Measurements from ENCODE around the gene GSTM2. TPM values are rescaled to one million over a fixed set of nuclear protein-coding genes. Genes with fewer than 3 reads are reported as not detected.
A peak's percentile ranks its signal among the peaks of the same experiment; 100 is the strongest.
"Not testable (repeated sequence)": the region's sequence is repeated elsewhere in the genome, so short reads cannot be mapped to it uniquely, and the experiment has no call there.

The GSTM2 gene
- total and polyA plus RNA-seq, 10 donors = 26.2 to 100 (median 52.3) TPM

DNA sequence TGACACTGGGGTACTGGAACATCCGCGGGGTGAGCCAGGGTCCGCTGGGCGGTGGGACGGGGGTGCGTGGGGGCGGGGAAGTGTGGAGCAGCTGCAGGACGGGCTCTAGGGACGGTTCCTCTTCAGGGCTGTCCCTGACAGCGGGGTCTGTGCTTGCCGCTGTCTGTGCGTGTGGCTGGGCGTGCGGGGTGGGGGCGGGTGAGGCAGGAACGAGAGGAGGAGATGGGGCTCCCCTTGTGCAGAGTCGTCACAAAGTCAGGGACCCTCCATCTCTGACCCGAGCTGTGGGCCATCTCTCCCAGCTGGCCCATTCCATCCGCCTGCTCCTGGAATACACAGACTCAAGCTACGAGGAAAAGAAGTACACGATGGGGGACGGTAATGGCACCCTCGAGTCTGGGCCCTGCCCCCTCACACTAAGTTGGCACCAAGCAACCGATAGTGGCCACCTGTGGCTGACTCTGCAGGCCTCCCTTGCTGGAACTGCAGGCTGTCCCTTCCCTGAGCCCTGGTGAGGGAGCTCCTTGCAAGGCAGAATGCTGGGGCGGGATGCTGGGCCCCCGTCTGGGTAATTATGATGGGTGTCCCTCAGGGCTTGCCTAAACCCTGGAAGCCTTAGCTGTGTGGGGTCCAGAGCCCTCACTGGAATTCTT, 392 bp downstream of the GSTM2 start:
- H3K36me3 ChIP-seq = peaks cover 0 to 18% (median 2%) of the 10 kb centered on the region in 6 donors
- H3K27ac ChIP-seq = peak overlapping the region in 2 of 8 donors; percentile 37 to 59
- no peaks in the 10 kb centered on the region for H3K9me3 ChIP-seq
- no peak for TF ChIP-seq POLR2AphosphoS5 (IDR thresholded peaks at IDR 0.05)
- no peak for TF ChIP-seq POLR2A (IDR thresholded peaks at IDR 0.05)
- H3K27me3 ChIP-seq (replicated peaks in 1 of 7) = no peaks in the 10 kb centered on the region
- peaks cover 0 to 21% (median 14%) of the 10 kb centered on the region in 6 donors for H3K4me1 ChIP-seq
- H3K4me3 ChIP-seq = peak overlapping the region; percentile 31 to 77 (median 46)
- 10 to 19% (median 14%) methylated on average over 13 to 26 of the region's 26 CpGs for whole genome bisulfite sequencing, 5 donors
- DNase-seq = no peak
- intact Hi-C loops (cut with DNase I; ENCODE audit: low total_unique reads) = no loop called here

DNA sequence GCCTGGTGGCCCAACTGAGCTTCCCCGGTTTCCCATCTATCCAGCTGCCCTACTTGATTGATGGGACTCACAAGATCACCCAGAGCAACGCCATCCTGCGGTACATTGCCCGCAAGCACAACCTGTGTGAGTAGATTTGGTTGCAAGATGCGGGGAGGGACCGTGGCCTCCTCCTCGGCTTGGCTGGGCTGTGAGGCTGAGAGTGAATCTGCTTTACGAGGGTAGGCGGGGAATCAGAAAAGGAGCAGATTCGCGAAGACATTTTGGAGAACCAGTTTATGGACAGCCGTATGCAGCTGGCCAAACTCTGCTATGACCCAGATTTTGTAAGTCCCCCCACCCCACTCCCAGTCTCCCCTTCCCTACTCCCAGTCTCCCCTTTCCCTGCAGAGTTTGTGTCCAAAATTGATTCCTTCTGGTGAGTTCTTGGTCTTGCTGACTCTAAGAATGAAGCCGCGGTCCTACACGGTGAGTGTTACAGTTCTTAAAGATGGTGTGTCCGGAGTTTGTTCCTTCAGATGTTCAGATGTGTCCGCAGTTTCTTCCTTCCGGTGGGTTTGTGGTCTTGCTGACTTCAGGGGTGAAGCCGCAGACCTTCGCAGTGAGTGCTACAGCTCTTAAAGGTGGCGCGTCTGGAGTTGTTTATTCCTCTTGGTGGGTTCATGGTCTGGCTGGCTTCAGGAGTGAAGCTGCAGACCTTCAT, 1.5 kb downstream of the GSTM2 start:
- 82 to 90% (median 84%) methylated on average over 21 to 22 of the region's 22 CpGs for WGBS, 5 donors
- Histone ChIP-seq H3K4me1 (peaks cover 0 to 21% (median 14%) of the 10 kb centered on the region in 6 donors), H3K36me3 (peaks cover 0 to 20% (median 2%) of the 10 kb centered on the region in 6 donors), H3K9me3 (no peaks in the 10 kb centered on the region), H3K27me3 (replicated peaks in 1 of 7) (no peaks in the 10 kb centered on the region), H3K4me3 (peak overlapping the region in 1 of 8 donors; percentile 25), H3K27ac (peak overlapping the region in 1 of 8 donors; percentile 63)
- TF ChIP-seq CTCF (IDR thresholded peaks at IDR 0.05 in 8 of 11, conservative IDR thresholded peaks at IDR 0.05 in 3 of 11) = no peak
- TF ChIP-seq POLR2AphosphoS5 (IDR thresholded peaks at IDR 0.05) = no peak
- TF ChIP-seq POLR2A (IDR thresholded peaks at IDR 0.05) = no peak
- no peak for DNase-seq
- intact Hi-C loops (cut with DNase I; ENCODE audit: low total_unique reads) = no loop called here

DNA sequence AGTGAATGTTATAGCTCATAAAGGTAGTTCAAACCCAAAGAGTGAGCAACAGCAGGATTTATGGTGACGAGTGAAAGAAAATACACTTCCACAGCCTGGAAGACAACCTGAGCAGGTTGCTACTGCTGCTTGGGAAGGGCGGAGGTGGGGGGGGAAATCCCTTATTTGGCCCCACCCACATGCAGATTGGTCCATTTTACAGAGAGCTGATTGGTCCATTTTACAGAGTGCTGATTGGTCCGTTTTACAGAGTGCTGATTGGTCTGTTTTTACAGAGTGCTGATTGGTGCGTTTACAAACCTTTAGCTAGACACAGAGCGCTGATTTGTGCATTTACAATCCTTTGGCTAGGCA, 2.1 kb downstream of the GSTM2 start:
- peak overlapping the region in 1 of 8 donors; percentile 63 for H3K27ac ChIP-seq
- H3K9me3 ChIP-seq; intact Hi-C loops (cut with DNase I; ENCODE audit: low total_unique reads); H3K27me3 ChIP-seq (replicated peaks in 1 of 7); DNase-seq: not testable (repeated sequence)
- H3K36me3 ChIP-seq = peaks cover 0 to 19% (median 2%) of the 10 kb centered on the region in 6 donors
- 89 to 96% (median 89%) methylated on average over 3 to 5 of the region's 5 CpGs for WGBS, 5 donors
- H3K4me1 ChIP-seq = peaks cover 0 to 21% (median 14%) of the 10 kb centered on the region in 6 donors
- peak overlapping the region in 1 of 8 donors; percentile 25 for H3K4me3 ChIP-seq

DNA sequence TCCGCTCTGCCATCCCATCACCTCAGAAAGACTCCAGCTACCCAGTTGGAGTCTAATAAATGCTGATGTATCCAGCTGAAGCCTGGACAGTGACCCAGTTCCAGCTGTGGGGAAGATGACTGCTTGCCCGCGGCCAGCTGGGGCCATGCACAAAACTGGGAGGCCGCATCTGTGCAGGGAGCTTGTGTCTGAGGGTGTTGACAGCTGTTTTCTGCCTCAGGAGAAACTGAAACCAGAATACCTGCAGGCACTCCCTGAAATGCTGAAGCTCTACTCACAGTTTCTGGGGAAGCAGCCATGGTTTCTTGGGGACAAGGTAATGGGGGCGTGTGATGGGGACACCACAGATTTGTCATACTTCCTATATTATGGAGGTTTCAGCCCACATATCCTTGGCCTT, 3.2 kb downstream of the GSTM2 start:
- TF ChIP-seq POLR2A (IDR thresholded peaks at IDR 0.05) = no peak
- peaks cover 0 to 11% (median 2%) of the 10 kb centered on the region in 6 donors for H3K36me3 ChIP-seq
- H3K4me3 ChIP-seq = no peak overlapping the region
- no peak for DNase-seq
- 81 to 95% (median 92%) methylated on average over 3 to 5 of the region's 5 CpGs for WGBS, 5 donors
- H3K27ac ChIP-seq = no peak overlapping the region
- intact Hi-C loops (cut with DNase I; ENCODE audit: low total_unique reads) = no loop called here
- H3K27me3 ChIP-seq (replicated peaks in 1 of 7) = no peaks in the 10 kb centered on the region
- H3K9me3 ChIP-seq = no peaks in the 10 kb centered on the region
- peaks cover 0 to 21% (median 14%) of the 10 kb centered on the region in 6 donors for H3K4me1 ChIP-seq

GRCh38 chr1:109673861-109674260, 6.0 kb downstream of the GSTM2 start:
- 78 to 96% (median 93%) methylated on average over 2 of the region's 2 CpGs for WGBS, 5 donors
- H3K4me3 ChIP-seq; DNase-seq; intact Hi-C loops (cut with DNase I; ENCODE audit: low total_unique reads); H3K9me3 ChIP-seq; H3K27ac ChIP-seq; H3K4me1 ChIP-seq; H3K27me3 ChIP-seq (replicated peaks in 1 of 7): not testable (repeated sequence)
- H3K36me3 ChIP-seq = peaks cover 0 to 11% (median 2%) of the 10 kb centered on the region in 6 donors

DNA sequence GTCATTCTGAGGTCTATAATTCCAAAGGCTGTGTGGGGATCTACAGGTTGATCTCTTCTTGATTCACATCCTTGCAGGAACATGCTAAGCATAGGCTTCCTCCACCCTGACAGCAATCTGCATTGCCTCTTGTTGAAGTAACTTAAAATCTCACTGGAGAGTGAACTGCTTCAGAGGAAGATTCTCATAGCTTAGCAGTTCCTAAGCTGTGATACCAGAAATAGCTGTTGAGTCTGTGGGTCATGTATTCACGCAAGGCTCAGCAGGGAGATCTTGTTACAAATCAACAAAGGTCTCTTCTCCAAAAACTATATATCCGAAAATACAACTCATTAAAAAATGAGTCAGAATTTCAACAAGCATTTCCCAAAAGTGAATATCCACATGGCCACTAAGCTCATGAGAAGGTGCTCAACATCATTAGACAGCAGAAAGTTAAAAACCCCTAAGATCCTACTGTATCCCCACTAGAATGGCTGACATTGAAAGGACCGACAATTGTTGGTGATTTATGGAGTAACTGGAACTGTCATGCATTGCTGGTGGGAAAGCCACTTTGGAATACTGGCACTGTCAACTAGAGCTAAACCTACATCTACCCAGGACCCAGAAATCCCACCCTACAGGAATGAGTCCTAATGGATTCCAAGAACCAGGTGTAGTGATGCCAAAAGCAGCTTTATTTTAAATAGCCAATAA, 9.0 kb downstream of the GSTM2 start:
- peaks cover 0 to 11% (median 2%) of the 10 kb centered on the region in 6 donors for H3K36me3 ChIP-seq
- 80 to 95% (median 87%) methylated on average over 3 of the region's 3 CpGs for WGBS, 5 donors
- H3K27ac ChIP-seq; DNase-seq; intact Hi-C loops (cut with DNase I; ENCODE audit: low total_unique reads); H3K9me3 ChIP-seq; H3K27me3 ChIP-seq (replicated peaks in 1 of 7); H3K4me1 ChIP-seq; H3K4me3 ChIP-seq: not testable (repeated sequence)

Measured in spleen (tissue), 11 donors.